ENCODE results near the gene RASAL2.
"Not testable (repeated sequence)": the region's sequence is repeated elsewhere in the genome, so short reads cannot be mapped to it uniquely, and the experiment has no call there.

Gene RASAL2

DNA sequence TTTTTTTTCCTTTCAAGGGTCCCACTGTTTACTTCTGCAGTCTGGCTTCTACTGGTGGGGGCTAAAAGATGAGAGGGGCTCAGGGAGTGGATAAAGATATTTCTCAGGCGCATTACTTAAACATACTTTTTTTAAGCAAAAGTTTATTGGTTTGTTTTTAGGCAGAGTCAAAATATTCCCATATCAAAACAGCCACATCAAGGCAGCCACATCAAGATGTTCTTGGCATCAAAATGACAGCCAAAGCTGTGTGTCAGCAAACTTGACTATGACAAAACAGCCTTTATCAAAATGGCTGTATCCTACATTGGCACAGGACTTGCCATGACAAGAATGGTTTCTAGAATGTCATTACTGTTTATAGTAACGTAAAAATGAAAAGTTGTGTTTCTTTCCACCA is 22.1 kb upstream of the RASAL2 start:
- no peak for DNase-seq (ENCODE audit: low spot score)

DNA sequence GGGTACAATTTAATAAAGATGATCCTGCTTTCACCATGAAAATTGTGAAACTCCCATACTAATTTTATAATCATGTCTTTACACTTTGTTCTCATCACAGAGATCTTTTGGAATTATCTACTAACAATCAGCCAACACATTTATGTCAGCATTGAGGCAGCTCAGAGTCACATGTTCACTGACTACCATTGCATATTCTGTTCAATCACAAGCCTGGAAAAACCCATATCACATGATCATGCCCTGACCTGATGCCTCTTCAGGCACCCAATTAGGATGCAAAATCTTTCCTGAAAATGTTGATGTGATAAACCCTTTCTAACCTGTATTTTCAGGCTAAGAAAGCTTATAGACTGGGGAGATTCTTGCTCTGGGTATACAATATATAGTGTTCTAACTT is 21.6 kb upstream of the RASAL2 start:
- no peak for DNase-seq (ENCODE audit: low spot score)

DNA sequence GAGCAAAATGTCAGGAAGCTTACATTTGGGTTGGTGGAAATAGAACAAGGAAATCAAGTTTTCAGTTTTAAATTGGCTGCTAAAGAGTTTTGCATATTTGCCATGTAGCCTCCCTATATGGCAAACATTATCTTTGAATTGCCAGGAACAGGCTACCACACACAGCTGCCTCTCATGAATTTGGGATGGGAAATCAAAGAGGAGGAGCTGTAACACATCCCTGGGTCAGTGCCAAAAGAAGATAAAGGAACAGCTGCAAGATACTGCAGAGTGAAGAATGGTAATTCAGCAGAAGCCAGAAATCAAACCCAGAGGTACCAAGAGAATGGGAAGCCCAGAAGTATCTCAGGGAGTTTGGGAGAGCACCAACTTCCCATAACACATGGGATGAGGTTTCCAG is 18.6 kb upstream of the RASAL2 start:
- no peak for DNase-seq (ENCODE audit: low spot score)

GRCh38 chr1:178076607-178077006 is 17.3 kb upstream of the RASAL2 start:
- no peak for DNase-seq (ENCODE audit: low spot score)

DNA sequence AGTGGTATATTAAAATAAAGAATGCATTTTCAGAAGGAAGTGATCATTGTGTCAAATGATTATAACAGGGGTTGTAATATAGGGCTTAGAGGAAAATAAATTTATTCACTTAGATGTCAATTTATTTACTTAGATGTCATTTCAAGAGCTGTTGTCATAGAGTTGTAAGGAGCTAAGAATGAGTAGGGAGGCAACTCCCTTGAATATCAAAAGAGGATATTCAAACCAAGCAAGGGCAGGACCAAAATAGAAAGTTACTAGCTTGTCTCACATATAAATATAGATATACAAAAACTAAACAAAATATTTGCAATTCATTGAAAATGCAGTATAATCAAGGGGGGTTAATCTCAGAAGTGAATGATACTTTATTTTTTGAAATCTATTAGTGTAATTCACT is 16.0 kb upstream of the RASAL2 start:
- no peak for DNase-seq (ENCODE audit: low spot score)

GRCh38 chr1:178086294-178086693 is 7.6 kb upstream of the RASAL2 start:
- DNase-seq (ENCODE audit: low spot score): no peak

GRCh38 chr1:178086766-178087165 is 7.1 kb upstream of the RASAL2 start:
- DNase-seq (ENCODE audit: low spot score): peak; percentile 43

- DNase-seq (ENCODE audit: low spot score): no peak
Observed at GRCh38 chr1:178088651-178089050, 5.3 kb upstream of the RASAL2 start.

GRCh38 chr1:178091454-178091853 is 2.5 kb upstream of the RASAL2 start:
- not testable (repeated sequence) for DNase-seq (ENCODE audit: low spot score)

DNA sequence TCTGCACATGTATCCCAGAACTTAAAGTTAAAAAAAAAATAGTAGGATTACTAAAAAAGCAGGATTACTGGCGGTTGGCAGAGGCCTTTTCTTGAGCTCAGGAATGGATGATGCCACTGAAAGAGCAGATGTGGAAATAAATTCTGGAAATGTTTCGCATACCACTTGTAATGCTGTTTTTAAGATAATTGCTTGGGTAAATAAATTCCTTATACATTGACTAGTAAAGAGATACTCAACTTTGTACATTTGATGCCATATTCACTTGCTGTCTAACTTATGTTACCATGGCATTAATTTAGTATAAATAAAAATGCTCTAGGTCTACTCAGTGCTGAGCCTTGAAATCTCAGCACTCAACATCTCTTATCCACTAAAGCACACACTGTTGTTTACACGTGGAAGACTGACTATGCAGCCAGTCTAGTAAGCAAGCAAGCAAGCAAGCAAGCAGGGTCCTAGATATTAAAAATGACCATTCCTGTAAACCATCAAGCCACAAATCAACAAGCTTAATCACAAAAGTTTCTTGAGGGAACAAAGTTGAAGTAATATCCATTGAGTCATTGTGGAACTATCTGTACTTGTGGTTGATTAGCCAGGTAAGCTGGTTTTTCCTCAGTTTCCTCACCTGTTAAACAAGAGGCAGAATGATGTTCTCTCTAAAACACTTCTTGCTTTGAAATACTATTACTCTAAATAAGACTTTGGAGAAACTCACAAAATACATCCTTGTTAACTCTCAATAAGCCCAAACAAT is 1.7 kb upstream of the RASAL2 start:
- no peak for DNase-seq (ENCODE audit: low spot score)

GRCh38 chr1:178092878-178093493 is 918 bp upstream of the RASAL2 start:
- no peak for DNase-seq (ENCODE audit: low spot score)

DNA sequence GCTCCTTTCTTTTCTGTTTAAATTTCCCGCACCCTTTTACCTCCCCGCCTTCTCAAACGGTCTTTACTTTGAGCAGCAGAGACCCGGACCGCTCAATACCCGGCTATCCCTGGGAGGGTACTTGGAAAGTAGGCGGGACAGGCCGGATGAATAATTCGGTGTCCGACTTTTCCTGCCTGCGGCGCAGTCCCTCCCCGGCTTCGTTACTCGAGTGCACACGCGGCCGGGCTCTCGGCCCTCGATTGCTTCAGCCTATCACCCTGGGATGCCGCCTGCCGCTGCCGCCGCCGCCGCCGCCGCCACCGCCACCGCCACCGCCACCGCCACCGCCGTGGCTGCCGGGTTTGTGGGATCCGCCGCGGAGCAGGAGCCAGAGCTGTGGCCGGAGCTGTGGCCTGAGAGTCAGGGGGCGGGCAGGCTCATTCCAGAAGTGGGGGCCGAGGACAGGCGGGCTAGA is 382 bp upstream of the RASAL2 start:
- peak; percentile 93 for DNase-seq (ENCODE audit: low spot score)

DNA sequence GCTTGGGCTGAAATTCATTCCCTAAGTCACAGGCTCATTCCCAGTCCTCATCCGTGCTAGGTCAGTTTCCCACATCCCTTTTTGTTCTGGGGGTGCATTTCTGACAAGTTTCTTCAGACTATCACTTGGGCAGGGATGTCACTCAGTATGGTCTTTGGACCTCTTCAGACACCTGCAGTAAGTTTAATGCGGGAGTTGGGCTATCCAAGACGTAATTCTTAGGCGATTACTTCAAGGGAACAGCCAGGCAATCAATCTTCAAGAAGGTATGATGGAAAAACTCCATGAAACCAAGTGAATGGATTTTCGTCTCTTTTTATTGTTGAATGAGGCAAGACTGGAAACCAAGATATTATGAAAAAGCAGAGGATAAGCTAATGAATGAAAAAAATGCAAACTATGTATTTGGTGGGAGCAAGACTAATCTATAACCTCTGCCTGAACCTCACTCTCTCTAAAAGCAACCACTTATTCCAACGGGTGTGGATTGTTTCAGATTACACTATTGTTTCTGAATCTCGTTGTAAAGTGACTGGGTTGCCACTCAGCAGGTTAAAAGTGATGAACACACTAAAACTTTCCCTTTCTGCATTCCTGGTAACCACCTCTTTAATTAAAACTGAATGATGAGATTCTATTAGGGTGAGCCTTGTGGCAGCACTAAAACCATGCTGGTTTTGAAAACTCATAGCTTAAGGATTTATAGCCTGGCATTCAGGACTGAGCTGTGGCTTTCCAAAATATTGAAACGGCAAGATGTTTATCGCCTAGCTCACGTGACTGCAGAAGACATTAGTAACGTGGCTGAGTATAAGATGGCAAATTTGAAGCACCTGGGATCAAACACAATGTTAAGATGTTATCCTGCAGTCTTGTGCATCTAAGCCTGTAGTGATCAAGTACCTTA is 1.1 kb downstream of the RASAL2 start:
- no peak for DNase-seq (ENCODE audit: low spot score)

- DNase-seq (ENCODE audit: low spot score): no peak
Observed at GRCh38 chr1:178096421-178096820, 2.5 kb downstream of the RASAL2 start.

- no peak for DNase-seq (ENCODE audit: low spot score)
Observed at GRCh38 chr1:178098262-178098661, 4.4 kb downstream of the RASAL2 start.

- no peak for DNase-seq (ENCODE audit: low spot score)
Observed at GRCh38 chr1:178101266-178101630, 7.3 kb downstream of the RASAL2 start.

DNA sequence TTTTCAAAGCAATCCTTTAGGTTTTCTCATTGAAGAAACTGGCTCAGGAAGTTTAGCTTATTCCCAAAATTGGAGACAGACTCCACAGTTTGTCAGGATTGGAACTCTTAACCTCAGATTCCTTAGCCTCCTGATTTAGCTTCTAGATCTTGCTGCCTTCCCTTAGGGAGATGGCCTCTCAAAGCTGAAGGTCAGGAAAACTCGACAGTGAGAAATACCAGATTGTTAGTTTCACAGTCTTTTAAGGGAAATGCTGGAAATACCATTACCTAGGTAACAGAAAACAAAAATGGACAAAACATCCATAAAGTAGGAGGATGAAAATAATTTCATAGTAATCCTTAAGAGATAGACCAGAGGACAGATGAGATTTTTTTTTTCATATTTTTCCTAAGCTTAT is 7.8 kb downstream of the RASAL2 start:
- no peak for DNase-seq (ENCODE audit: low spot score)

DNA sequence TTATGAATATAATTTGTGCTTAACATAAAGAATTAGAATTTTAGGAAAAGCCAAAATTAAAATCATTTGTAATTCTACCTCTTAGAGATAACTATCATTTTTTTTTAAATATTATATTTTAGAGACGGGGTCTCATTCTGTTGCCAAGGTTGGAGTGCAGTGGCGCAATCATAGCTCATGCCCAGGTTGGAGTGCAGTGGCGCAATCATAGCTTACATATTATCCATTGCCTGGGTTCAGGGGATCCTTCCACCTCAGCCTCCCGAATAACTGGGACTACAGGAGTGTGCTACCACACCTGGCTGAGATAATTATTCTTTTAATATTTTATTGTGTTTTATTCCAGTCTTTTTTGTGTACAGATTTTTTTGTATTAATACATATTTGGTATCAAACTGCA is 8.3 kb downstream of the RASAL2 start:
- DNase-seq (ENCODE audit: low spot score): no peak

- no peak for DNase-seq (ENCODE audit: low spot score)
Observed at GRCh38 chr1:178107823-178108222, 13.9 kb downstream of the RASAL2 start.

GRCh38 chr1:178109348-178110143 is 15.6 kb downstream of the RASAL2 start:
- DNase-seq (ENCODE audit: low spot score): no peak

DNA sequence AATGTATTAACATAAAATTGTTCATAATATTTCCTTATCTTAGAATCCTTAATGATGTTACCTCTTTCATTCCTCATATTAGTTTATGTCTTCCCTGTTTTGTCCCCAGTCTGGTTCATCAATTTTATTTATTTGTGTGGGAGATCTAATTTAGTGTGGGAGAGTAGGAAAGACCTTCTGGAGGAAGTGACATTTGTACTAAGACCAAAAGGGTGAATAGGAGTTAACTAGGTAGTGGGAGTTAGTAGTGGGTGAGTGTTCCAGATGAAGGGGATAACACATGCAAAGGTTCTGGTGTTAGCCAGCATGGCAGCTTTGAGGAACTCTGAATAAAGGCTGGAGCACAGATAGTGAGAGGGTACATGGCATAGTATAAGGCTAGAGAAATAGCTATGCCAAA is 21.4 kb downstream of the RASAL2 start:
- no peak for DNase-seq (ENCODE audit: low spot score)

GRCh38 chr1:178118524-178118923 is 24.6 kb downstream of the RASAL2 start:
- DNase-seq (ENCODE audit: low spot score): no peak
